GM12891 (cell line): ENCODE data around the gene FHIT.

Source experiments
- PAX5 ChIP-seq: IDR thresholded peaks from 2 replicates; pipeline ENCODE4 v1.6.1; 2011; ENCODE audit warnings: low read length, moderate library complexity, mild to moderate bottlenecking; ENCODE audit not compliant: insufficient read depth, severe bottlenecking
- POLR2A ChIP-seq: IDR thresholded peaks from 2 replicates; pipeline ENCODE4 v1.6.1; 2011; ENCODE audit warnings: low read depth, low read length, control low read depth
- POLR2AphosphoS5 ChIP-seq: IDR thresholded peaks from 2 replicates; pipeline ENCODE4 v1.6.1; 2011; ENCODE audit warnings: low read depth, low read length, control low read depth
- SPI1 ChIP-seq: IDR thresholded peaks from 2 replicates; pipeline ENCODE4 v1.6.1; 2011; ENCODE audit warnings: low read depth, low read length, control low read depth
- TAF1 ChIP-seq: IDR thresholded peaks from 2 replicates; pipeline ENCODE4 v1.6.1; 2011; ENCODE audit warnings: low read depth, low read length, control low read depth

- TF ChIP-seq POLR2A: no peak
- TF ChIP-seq POLR2AphosphoS5: no peak
- no peak for TF ChIP-seq TAF1
- no peak for TF ChIP-seq SPI1
- no peak for TF ChIP-seq PAX5
Measured at GRCh38 chr3:60225848-60226247, 1025.4 kb downstream of the FHIT start.
